ENCODE measurements around the gene UBFD1. TPM values are rescaled to one million over a fixed set of nuclear protein-coding genes. Genes with fewer than 3 reads are reported as not detected.

UBFD1 gene
- total and polyA plus RNA-seq, 3 donors from 2014 or later, result 76.8 to 275 (median 269) TPM

DNA sequence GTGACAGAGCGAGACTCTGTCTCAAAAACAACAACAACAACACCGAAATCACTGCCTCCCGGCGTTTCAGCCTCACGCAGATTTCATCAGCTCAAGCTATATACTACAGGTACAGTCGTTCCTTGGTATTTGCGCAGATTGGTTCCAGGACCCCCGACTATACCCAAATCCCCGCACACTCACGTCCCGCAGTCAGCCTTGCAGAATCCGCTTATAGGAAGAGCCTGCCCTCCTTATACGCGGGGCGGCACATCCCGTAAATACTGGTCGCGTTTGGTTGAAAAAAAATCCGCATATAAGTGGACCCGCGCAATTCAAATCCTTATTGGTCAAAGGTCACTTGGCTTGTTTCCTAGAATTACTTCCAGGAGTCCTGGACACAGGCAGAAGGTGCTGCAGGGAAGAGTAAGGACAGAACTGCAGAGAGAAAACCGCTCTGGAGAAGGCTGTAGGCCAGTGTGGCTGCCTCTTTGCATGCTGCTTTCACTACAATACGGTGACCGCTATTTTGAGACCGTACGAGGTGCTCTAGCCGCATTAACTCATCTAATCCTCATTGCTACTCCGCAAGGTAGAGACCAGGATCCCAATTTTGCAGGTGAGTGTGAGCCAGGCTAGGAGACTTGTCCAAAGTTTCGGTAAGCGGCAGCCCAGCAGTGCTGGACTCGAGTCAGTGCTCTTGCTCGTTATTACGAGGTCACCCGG is 37.9 kb downstream of the UBFD1 start:
- Histone ChIP-seq H3K4me1 (peaks cover 12% of the 10 kb centered on the region), H3K4me3 (peak overlapping the region; percentile 94 to 98), H3K9me3 (no peaks in the 10 kb centered on the region), H3K27me3 (no peaks in the 10 kb centered on the region), H3K27ac (peak overlapping the region; percentile 78 to 79), H3K36me3 (ENCODE audit: low read depth, missing control alignments) (no peaks in the 10 kb centered on the region)
- TF ChIP-seq, protein P1, sequence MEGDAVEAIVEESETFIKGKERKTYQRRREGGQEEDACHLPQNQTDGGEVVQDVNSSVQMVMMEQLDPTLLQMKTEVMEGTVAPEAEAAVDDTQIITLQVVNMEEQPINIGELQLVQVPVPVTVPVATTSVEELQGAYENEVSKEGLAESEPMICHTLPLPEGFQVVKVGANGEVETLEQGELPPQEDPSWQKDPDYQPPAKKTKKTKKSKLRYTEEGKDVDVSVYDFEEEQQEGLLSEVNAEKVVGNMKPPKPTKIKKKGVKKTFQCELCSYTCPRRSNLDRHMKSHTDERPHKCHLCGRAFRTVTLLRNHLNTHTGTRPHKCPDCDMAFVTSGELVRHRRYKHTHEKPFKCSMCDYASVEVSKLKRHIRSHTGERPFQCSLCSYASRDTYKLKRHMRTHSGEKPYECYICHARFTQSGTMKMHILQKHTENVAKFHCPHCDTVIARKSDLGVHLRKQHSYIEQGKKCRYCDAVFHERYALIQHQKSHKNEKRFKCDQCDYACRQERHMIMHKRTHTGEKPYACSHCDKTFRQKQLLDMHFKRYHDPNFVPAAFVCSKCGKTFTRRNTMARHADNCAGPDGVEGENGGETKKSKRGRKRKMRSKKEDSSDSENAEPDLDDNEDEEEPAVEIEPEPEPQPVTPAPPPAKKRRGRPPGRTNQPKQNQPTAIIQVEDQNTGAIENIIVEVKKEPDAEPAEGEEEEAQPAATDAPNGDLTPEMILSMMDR (IDR thresholded peaks at IDR 0.05), result no peak
- no peak for TF ChIP-seq POLR2A (IDR thresholded peaks at IDR 0.05)
- intact Hi-C loops (cut with DNase I; ENCODE audit: low total_unique reads), result no loop called here
- DNase-seq, result no peak
- WGBS, 2 donors, result 13 to 16% methylated on average over 33 to 34 of the region's 34 CpGs

DNA sequence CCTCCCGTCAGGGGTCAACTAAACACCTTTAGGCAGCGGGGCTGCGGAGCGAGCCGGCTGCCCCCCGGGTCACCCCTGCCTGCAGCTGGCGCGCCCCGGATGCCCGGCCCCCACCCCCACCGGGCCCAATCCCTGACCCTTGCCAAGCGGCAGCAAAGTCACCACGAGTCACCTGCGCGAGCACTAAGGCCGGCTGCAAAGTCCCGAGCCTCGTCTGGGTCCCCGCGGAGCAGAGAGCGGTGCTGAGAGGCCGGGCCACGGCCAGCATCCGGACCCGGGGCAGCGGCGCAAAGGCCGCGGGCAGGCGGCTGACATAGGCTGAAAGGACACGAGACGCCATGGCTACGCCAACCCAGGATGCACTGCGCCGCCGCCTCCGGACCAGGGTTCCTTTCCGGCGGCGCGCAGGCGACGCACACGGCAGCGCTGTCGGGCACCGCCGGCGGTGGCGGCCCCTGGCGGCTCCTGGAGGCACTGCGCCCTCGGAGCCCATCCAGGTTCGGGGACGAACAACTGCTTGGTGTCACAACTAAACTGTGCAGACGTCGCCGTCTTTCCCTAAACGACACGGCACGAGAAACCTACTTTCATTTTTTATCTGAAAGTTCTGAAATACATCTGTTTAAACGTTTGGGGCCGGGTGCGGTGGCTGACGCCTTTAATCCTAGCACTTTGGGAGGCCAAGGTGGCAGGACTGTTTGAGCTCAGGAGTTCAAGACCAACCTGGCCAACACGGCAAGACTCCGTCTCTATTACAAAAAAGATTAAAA is 38.6 kb downstream of the UBFD1 start, which contains the start of gene NDUFAB1:
Gene NDUFAB1 (minus strand): TSS at position 366 of the 770 bp plus-strand sequence. CDS start 26 bp downstream, at position 340.
- Histone ChIP-seq H3K4me1 (peaks cover 12% of the 10 kb centered on the region), H3K9me3 (no peaks in the 10 kb centered on the region), H3K4me3 (peak within 1 kb of the TSS; percentile 94 to 98), H3K27ac (peak within 1 kb of the TSS; percentile 78 to 79), H3K36me3 (ENCODE audit: low read depth, missing control alignments) (no peaks in the 10 kb centered on the region), H3K27me3 (no peaks in the 10 kb centered on the region)
- no peak for TF ChIP-seq POLR2A (IDR thresholded peaks at IDR 0.05)
- TF ChIP-seq, protein P1 (IDR thresholded peaks at IDR 0.05), result peak; percentile 100
- peak; percentile 95 for DNase-seq
- 1 to 3% methylated on average over 18 to 52 of the region's 67 CpGs for WGBS, 2 donors
- intact Hi-C loops (cut with DNase I; ENCODE audit: low total_unique reads), result loop anchor here (2.0 kb wide), 1 partner anchor 39 kb away; the partner anchor contains the start of genes EARS2 and UBFD1

DNA sequence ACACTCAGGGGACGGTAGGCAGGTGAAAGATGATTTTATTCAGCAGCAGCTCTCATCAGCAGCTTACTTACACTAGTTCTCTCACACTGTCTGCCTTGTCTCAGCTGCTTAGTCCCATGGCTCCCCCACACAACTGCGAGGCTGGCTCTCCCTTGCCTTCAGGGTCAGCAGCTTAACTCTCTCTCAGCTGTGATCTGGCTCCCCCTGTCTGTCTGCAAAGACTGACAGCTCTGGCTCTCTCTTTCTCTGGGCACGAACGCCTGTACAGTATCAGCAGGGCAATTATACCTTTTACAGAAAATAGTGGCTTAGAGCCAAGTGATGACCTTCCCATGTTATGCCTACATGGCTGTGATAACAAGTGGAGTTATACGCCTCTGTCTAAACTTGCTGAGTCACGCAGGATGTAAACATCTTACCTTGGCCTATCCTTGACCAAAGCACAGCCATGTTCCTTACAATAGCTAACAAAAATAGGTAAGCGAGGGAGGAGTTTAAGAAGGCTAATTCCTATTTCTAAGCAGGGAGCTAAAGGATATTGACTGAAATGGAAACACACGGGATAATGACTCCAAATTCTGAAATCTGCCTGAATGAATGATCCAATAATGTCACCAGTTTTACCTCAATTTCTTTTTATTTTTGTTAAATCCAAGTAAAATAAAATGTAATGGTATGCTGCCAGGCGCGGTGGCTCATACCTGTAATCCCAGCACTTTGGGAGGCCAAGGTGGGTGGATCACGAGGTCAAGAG is 39.7 kb downstream of the UBFD1 start:
- no peaks in the 10 kb centered on the region for H3K36me3 ChIP-seq (ENCODE audit: low read depth, missing control alignments)
- intact Hi-C loops (cut with DNase I; ENCODE audit: low total_unique reads), result loop anchor here (2.0 kb wide), 1 partner anchor 40 kb away; the partner anchor contains the start of genes EARS2 and UBFD1
- H3K27ac ChIP-seq, result peak overlapping the region; percentile 78 to 79
- H3K4me3 ChIP-seq, result peak overlapping the region in 1 of 2 donors; percentile 98
- WGBS, 2 donors, result 62 to 66% methylated on average over 11 of the region's 11 CpGs
- TF ChIP-seq, protein P1 (IDR thresholded peaks at IDR 0.05), result peak; percentile 9 to 41 (median 25)
- TF ChIP-seq POLR2A (IDR thresholded peaks at IDR 0.05), result no peak
- no peaks in the 10 kb centered on the region for H3K27me3 ChIP-seq
- peak; percentile 89 for DNase-seq
- H3K4me1 ChIP-seq, result peaks cover 12% of the 10 kb centered on the region
- H3K9me3 ChIP-seq, result no peaks in the 10 kb centered on the region

DNA sequence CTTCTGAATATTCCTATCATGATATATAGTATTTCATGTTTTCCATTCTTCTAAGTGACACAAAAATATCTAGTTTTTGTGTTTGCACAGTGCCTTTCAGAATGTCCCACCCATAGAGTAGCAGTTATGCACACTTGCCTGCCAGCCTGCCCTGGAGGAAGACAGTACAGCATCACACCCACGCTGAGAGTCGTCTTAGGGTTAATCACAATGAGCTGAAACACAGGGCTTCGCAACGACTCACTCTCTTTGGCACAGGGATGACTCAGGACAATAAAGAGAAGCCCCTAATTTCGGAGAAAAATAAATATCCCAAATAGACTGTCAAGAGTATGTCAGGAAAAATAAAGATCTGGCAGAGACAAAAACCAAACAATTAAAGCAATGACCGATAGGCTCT is 50.2 kb downstream of the UBFD1 start:
- 87% methylated on average over 6 of the region's 6 CpGs for WGBS, 2 donors
- Histone ChIP-seq H3K27me3 (no peaks in the 10 kb centered on the region), H3K9me3 (no peaks in the 10 kb centered on the region), H3K4me1 (no peaks in the 10 kb centered on the region), H3K36me3 (ENCODE audit: low read depth, missing control alignments) (no peaks in the 10 kb centered on the region), H3K27ac (no peak overlapping the region), H3K4me3 (no peak overlapping the region)
- intact Hi-C loops (cut with DNase I; ENCODE audit: low total_unique reads), result no loop called here
- no peak for TF ChIP-seq POLR2A (IDR thresholded peaks at IDR 0.05)
- TF ChIP-seq, protein P1 (IDR thresholded peaks at IDR 0.05), result no peak
- DNase-seq, result no peak
